ENCODE results near the gene UBQLN1. TPM values are rescaled to one million over a fixed set of nuclear protein-coding genes. Genes with fewer than 3 reads are reported as not detected.

UBQLN1 gene
- total RNA-seq, 1 donor from 2014 or later: 85.2 TPM

- intact Hi-C loops (cut with micrococcal nuclease): no loop called here
- ATAC-seq: peak; percentile 52
- no peak for DNase-seq
These were observed 8.1 kb downstream of the UBQLN1 start for GRCh38 chr9:83699615-83700014.

GRCh38 chr9:83698976-83699585 is 8.7 kb downstream of the UBQLN1 start:
- ATAC-seq: no peak
- intact Hi-C loops (cut with micrococcal nuclease): no loop called here

GRCh38 chr9:83691492-83691891 is 16.3 kb downstream of the UBQLN1 start:
- DNase-seq (no peak), ATAC-seq (no peak)
- intact Hi-C loops (cut with micrococcal nuclease): no loop called here

More at GRCh38 chr9:83698976-83699585, 8.7 kb downstream of the UBQLN1 start:
- no peak for DNase-seq

GRCh38 chr9:83688921-83689320 is 18.8 kb downstream of the UBQLN1 start:
- DNase-seq (no peak), ATAC-seq (no peak)
- intact Hi-C loops (cut with micrococcal nuclease): no loop called here

GRCh38 chr9:83681490-83681889 is 26.3 kb downstream of the UBQLN1 start:
- ATAC-seq: no peak
- intact Hi-C loops (cut with micrococcal nuclease): no loop called here

GRCh38 chr9:83680233-83680632 is 27.5 kb downstream of the UBQLN1 start:
- ATAC-seq (no peak), DNase-seq (no peak)
- intact Hi-C loops (cut with micrococcal nuclease): no loop called here

More at GRCh38 chr9:83681490-83681889, 26.3 kb downstream of the UBQLN1 start:
- DNase-seq: no peak

GRCh38 chr9:83677596-83677995 is 30.2 kb downstream of the UBQLN1 start:
- DNase-seq: no peak
- intact Hi-C loops (cut with micrococcal nuclease): no loop called here
- no peak for ATAC-seq

- DNase-seq (no peak), ATAC-seq (no peak)
- intact Hi-C loops (cut with micrococcal nuclease): no loop called here
These were observed 32.3 kb downstream of the UBQLN1 start for GRCh38 chr9:83675466-83675865.

- ATAC-seq: no peak
- intact Hi-C loops (cut with micrococcal nuclease): no loop called here
These were observed 36.3 kb downstream of the UBQLN1 start for GRCh38 chr9:83671451-83671850.

GRCh38 chr9:83670381-83670780 is 37.4 kb downstream of the UBQLN1 start:
- intact Hi-C loops (cut with micrococcal nuclease): no loop called here
- DNase-seq (no peak), ATAC-seq (no peak)

More at GRCh38 chr9:83671451-83671850, 36.3 kb downstream of the UBQLN1 start:
- no peak for DNase-seq

GRCh38 chr9:83669067-83669466 is 38.7 kb downstream of the UBQLN1 start:
- intact Hi-C loops (cut with micrococcal nuclease): no loop called here
- no peak for ATAC-seq
- no peak for DNase-seq

- ATAC-seq: no peak
- intact Hi-C loops (cut with micrococcal nuclease): no loop called here
- DNase-seq: no peak
These were observed 42.1 kb downstream of the UBQLN1 start for GRCh38 chr9:83665580-83666200.

- no peak for DNase-seq
- no peak for ATAC-seq
- intact Hi-C loops (cut with micrococcal nuclease): no loop called here
These were observed 44.8 kb downstream of the UBQLN1 start for GRCh38 chr9:83662933-83663332.

GRCh38 chr9:83656952-83657351 is 50.8 kb downstream of the UBQLN1 start:
- no peak for DNase-seq
- intact Hi-C loops (cut with micrococcal nuclease): no loop called here
- no peak for ATAC-seq

GRCh38 chr9:83656032-83656680 is 51.6 kb downstream of the UBQLN1 start:
- peak; percentile 50 for ATAC-seq
- no peak for DNase-seq
- intact Hi-C loops (cut with micrococcal nuclease): no loop called here

- no peak for ATAC-seq
- DNase-seq: no peak
- intact Hi-C loops (cut with micrococcal nuclease): no loop called here
These were observed 52.3 kb downstream of the UBQLN1 start for GRCh38 chr9:83655433-83655832.

GRCh38 chr9:83652433-83652832 is 55.3 kb downstream of the UBQLN1 start:
- intact Hi-C loops (cut with micrococcal nuclease): no loop called here
- no peak for DNase-seq
- no peak for ATAC-seq

- intact Hi-C loops (cut with micrococcal nuclease): no loop called here
- no peak for DNase-seq
- ATAC-seq: no peak
These were observed 56.2 kb downstream of the UBQLN1 start for GRCh38 chr9:83651558-83651957.

GRCh38 chr9:83649515-83649914 is 58.2 kb downstream of the UBQLN1 start:
- peak; percentile 81 for ATAC-seq
- intact Hi-C loops (cut with micrococcal nuclease): no loop called here
- DNase-seq: no peak

GRCh38 chr9:83649080-83649479 is 58.7 kb downstream of the UBQLN1 start:
- ATAC-seq: peak; percentile 80

More at GRCh38 chr9:83649080-83649479, 58.7 kb downstream of the UBQLN1 start:
- intact Hi-C loops (cut with micrococcal nuclease): no loop called here
- peak; percentile 80 for DNase-seq

All from left ventricle myocardium superior (tissue), 1 donor.